EH (cell line): ENCODE results near the gene MAB21L4.
"Not testable (repeated sequence)": the region's sequence is repeated elsewhere in the genome, so short reads cannot be mapped to it uniquely, and the experiment has no call there.

Experiments used
- DNase-seq: peaks from one replicate; pipeline ENCODE4 v3.0.0-alpha.2; 2015; ENCODE audit warnings: low read depth

The MAB21L4 gene

GRCh38 chr2:240857039-240858008 is 38.6 kb downstream of the MAB21L4 start:
- DNase-seq = no peak

- DNase-seq = no peak
Observed at GRCh38 chr2:240856151-240856980, 39.6 kb downstream of the MAB21L4 start.

DNA sequence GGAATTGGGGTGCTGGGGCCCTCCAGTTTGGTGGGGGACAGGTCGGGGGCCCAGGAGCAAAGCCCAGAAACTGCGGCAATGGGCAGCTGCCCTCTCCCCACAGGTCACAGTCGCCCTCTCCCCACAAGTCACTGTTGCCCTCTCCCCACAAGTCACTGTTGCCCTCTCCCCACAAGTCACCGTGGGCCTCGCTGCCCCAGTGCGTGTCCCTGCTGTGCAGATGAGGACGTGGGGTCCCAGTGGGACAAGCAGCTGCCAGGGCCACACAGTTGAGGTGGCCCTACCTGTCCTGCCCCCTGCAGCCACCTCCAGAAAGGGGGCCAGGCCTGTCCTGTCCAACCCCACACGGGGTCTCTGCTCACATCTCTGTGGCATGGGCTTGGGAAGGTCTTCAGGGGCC is 40.3 kb downstream of the MAB21L4 start:
- no peak for DNase-seq

GRCh38 chr2:240852671-240853314 is 43.2 kb downstream of the MAB21L4 start:
- DNase-seq = no peak

DNA sequence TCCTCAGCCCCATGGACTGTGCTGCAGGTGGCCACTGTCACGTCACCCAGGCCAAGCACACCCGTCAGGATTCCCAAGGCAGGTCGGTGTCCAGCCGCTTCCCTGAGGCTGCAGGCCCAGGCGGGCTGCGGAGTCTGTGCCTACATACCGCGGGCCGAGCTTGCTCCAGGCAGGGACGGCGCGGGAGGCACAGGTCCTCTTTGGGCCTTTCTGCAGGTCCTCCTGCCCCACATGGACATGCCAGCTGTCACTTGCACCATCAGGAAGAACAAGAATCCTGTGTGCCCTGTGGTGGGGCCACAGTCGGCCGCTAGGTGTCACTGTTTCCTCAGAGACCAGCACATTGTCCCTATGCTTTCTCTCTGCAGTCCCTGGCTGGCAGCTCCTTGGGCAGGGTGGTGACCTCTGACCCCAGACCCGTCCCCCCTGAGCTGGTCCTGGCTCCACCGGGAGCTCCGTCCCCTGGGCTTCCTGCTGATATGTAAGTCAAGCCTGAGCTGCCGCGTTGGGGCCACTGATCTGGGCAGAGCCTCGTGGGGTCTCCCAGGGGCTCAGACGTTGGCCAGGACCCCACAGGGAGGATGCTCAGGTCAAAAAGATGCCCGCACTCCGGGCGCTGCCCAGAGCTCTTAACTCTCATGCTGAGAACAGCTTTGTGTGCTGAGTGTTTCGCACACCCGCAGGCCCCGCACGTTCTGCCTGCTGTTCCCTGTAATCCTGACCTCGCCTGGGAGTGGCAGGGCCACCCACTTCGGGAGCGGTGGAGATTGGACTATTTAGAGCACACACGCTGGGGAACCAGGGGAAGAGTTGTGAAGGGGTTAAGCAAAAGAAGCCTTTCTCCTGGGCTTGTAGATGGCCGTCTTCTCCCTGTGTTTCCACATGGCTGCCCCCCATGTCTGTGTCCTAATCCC is 44.6 kb downstream of the MAB21L4 start:
- peak; percentile 78 for DNase-seq

DNA sequence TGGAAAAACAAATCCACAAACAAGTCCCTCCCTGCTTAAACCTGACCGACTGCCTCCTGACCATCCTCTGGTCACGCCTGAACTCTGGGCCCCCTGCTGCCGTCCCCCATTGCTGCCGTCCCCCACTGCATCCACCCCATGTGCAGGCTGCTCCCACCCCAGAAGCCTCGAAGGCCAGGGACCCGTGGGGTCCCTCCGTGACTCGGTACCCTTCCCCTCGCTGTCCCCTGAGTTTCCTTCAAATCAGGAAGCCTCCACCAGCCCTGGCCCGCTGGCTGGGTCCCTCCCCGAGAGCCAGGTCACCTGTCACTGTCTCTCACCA is 45.2 kb downstream of the MAB21L4 start:
- DNase-seq = no peak

DNA sequence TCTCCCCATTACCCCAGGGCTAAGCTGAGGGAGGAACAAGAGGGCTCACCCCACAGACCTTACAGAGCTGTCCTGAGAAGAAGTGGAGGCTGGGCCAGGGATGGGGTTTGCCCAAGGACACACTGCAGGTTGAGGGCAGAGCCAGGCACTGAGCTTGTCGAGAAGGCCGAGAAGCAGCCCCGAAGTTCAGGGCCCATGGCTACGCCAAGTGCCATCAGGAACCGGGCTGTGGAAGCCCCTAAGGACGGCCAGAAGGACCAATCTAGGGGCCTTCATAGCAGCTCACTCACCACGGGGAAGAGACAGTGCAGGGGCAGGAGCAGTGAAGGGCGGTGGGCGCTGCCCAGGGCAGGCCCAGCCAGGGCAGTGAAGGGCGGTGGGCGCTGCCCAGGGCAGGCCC is 45.9 kb downstream of the MAB21L4 start:
- no peak for DNase-seq

DNA sequence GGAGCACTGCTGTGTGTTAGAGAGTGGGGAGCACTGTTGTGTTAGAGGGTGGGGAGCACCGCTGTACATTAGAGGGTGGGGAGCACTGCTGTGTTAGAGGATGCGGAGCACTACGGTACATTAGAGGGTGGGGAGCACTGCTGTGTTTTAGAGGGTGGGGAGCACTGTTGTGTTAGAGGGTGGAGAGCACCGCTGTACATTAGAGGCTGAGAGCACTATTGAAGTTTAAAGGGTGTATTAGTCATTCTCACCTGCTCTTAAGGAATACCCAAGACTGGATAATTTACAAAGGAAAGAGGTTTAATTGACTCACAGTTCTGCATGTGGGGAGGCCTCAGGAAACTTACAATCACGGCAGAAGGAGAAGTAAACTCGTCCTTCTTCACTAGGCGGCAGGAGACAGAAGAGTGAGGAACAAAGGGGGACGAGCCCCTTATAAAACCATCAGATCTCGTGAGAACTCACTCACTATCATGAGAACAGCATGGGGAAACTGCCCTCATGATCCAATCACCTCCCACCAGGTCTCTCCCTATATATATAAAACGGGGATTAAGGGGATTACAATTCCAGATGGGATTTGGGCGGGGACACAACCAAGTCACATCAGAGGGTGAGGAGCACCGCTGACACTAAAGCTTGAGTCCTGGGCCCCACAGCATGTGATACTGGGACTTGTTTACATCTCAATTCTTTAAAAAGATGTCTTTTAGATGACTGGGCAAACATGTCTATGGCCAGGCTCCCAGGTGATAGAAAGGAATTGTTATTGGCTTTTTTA is 46.9 kb downstream of the MAB21L4 start:
- no peak for DNase-seq

GRCh38 chr2:240847817-240848216 is 48.1 kb downstream of the MAB21L4 start:
- DNase-seq = no peak

DNA sequence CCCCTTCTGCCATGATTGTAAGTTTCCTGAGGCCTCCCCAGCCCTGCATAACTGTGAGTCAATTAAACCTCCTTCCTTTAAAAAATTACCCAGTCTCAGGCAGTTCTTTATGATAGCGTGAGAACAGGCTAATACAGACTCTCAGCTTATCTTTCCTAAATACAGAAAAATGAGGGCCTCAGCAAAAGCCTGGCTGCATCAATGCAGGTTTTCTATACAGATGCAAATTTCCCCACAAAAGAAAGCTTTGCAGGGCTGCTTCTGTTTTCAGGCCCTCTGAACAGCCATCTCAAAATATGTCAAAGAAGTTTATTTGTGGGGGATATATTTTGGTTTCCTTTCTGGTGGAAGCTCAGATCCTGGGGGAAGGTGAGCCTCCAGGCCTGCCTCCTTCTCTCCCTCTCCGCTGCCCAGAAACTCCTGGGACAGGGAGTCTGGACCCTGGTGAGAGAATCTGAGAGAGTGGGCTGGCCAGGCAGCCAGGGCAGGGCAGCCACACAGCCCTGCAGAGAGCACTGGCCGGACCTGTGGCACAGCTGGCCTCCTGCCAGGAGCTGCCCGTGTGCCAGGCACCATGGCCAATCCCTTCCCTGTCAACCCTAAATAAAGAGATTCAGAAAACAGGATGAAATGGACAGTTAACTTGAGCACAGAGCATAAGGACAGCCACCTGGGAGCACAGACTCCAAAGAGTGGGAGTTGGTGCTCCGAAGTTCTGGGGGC is 48.9 kb downstream of the MAB21L4 start:
- no peak for DNase-seq

- not testable (repeated sequence) for DNase-seq
Observed at GRCh38 chr2:240846309-240846708, 49.6 kb downstream of the MAB21L4 start.

DNA sequence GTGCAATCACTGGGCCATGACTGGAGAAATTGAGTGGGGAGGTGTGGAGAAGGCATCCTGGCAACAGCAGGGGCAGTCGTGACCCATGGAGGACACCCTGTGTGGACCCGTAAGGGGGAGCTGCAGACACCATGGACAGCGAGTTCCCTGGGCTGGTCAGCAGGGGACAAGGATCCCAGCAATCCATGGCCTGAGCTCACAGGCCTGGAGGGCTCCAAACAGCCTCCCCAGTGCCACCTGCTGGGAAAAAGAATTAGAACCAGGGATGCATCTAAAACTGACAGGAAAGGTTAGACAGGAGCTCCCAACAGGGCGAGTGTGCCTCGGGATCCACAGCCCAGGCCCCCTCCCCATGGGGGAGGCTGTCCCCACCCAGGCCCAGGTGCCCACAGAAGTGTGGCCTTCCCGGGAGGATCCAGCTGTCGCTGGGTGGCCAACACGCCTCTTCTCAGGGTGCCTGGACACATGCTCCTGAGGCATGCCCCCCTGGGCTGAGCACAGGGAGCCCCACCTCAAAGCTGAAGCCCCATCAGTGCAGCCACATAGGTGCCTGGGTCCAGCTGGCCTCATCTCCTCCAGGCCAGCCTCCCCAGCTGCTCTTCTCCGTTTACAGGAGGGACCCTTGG is 55.4 kb downstream of the MAB21L4 start:
- peak; percentile 78 for DNase-seq

DNA sequence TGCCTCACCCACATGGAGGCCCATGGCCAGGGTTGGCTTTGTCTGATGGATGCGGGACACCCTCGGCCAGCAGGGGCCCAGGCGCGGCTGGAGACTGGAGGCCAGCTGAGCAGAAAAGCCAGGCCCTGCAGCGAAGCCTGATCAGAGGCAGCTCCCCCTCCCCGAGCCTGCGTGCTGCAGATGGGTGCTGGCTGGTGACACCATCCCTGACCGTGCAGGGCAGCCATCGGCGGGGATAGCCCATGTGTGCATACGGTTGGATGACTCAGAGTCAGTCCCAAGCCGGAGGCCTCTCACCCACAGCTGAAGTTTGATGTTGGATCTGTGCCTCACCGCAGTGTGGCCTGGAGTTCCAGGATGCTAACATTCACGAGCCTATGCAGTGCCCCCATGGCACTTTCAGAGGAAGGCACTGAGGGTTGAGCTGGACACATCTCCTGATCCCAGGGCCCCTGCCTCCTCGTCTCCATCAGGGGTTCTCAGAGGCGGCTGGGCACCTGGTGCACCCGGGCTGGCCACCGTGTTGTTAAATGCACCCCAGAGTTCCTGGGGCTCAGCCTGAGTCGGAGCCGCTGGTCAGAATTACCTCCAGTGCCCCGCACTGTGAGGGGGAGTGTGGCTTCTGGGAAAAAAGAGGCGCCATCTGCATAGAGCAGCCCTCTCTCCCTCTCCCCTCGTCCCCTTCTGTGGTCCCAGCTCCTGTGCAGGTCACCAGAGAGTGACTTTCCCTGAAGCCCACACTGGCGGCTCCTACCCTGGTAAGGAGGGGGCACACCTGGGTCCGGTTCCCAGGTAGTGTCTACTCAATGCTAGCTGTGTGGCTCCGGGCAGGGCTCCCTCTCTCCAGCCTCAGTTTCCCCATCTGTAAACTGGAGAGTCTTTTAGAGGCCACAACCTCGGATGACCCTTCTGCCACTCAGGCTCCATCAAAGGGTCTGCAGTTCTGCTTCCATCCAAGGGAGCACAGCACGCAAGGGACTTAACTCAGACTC is 56.5 kb downstream of the MAB21L4 start:
- DNase-seq = no peak

DNA sequence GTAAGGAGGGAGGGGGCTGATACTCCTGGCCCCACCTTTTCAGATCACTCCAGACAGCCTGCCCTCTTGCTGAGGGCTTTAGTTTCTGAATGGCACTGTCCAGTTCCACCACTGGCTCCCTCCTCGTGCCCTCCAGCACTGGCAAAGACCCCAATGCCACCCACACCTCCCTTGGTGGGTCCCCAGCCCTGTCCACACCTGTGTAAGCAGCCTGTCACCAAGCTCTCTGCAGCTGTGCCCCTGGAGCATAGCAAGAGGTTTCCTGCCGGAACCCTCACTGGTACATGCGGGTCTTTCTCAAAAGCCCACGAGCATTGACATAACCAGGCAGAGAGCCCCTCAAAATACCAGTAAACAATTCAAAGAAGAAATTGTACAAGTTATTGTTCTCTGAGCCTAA is 58.3 kb downstream of the MAB21L4 start:
- DNase-seq = no peak

- DNase-seq = peak; percentile 53
Observed at GRCh38 chr2:240836781-240837467, 59.0 kb downstream of the MAB21L4 start.
